ENCODE data around the gene KRTAP5-7.

DNA sequence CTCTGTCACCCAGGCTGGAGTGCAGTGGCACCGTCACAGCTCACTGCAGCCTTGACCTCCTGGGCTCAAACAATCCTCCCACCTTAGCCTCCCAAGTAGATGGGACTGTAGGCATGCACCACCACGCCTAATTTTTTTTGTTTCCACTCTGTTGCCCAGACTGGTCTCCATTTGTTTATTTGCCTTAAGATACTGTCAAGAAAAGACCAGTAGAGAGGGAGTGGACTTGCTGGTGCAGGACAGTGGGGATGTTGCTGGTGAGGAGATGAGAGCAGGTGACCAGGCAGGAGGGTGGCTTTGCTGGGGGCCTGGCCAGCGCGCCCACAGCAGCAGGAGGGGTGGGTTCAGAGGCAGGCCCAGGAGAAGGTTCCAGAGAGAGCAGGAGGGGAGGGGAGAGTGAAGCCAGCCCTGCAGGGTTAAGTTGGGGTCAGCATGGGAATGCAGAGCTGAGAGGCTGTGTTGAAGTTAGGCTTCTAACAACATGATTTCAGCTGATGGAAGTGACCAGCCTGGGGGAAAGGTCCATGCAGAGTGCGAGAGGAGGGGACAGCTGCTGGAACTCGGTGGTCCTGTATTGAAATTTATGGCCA, 38.3 kb upstream of the KRTAP5-7 start:
- TF ChIP-seq, protein P1, sequence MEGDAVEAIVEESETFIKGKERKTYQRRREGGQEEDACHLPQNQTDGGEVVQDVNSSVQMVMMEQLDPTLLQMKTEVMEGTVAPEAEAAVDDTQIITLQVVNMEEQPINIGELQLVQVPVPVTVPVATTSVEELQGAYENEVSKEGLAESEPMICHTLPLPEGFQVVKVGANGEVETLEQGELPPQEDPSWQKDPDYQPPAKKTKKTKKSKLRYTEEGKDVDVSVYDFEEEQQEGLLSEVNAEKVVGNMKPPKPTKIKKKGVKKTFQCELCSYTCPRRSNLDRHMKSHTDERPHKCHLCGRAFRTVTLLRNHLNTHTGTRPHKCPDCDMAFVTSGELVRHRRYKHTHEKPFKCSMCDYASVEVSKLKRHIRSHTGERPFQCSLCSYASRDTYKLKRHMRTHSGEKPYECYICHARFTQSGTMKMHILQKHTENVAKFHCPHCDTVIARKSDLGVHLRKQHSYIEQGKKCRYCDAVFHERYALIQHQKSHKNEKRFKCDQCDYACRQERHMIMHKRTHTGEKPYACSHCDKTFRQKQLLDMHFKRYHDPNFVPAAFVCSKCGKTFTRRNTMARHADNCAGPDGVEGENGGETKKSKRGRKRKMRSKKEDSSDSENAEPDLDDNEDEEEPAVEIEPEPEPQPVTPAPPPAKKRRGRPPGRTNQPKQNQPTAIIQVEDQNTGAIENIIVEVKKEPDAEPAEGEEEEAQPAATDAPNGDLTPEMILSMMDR (IDR thresholded peaks at IDR 0.05) = no peak
- TF ChIP-seq POLR2A (IDR thresholded peaks at IDR 0.05; ENCODE audit: low read depth) (no peak), POLR2AphosphoS5 (IDR thresholded peaks at IDR 0.05) (no peak), EP300 (IDR thresholded peaks at IDR 0.05) (no peak)

Measured in esophagus muscularis mucosa (tissue), 4 donors.